G401 (cell line): ENCODE data around the gene TTC33. TPM values are rescaled to one million over a fixed set of nuclear protein-coding genes. Genes with fewer than 3 reads are reported as not detected.

Experiments
- DNase-seq: peaks from one replicate; pipeline ENCODE4 v3.0.0-alpha.2; 2015; ENCODE audit warnings: low spot score
- in situ Hi-C: cut with HindIII; loops from 2 replicates; pipeline ENCODE4 v1.10.0; 2016; ENCODE audit warnings: low sequenced_read_pairs, mixed read lengths
- total RNA-seq: library from RNA; depleted of rRNA; stranded (reverse); fragments of >200 nt; shearing (Covaris generic); gene quantifications from 2 replicates; pipeline ENCODE4 v1.2.3, GENCODE V29; 2014

TTC33 gene
- total RNA-seq, 1 experiment from 2014 or later, result 18.5 TPM

GRCh38 chr5:40511801-40512200 is 244.0 kb downstream of the TTC33 start:
- in situ Hi-C loops, result no loop called here
- DNase-seq, result no peak

GRCh38 chr5:40507095-40507494 is 248.7 kb downstream of the TTC33 start:
- in situ Hi-C loops, result no loop called here
- no peak for DNase-seq

GRCh38 chr5:40505031-40505430 is 250.7 kb downstream of the TTC33 start:
- in situ Hi-C loops, result no loop called here
- DNase-seq, result no peak

GRCh38 chr5:40503439-40503838 is 252.3 kb downstream of the TTC33 start:
- in situ Hi-C loops, result no loop called here

GRCh38 chr5:40502736-40503135 is 253.0 kb downstream of the TTC33 start:
- in situ Hi-C loops, result no loop called here
- DNase-seq, result no peak

More at GRCh38 chr5:40503439-40503838, 252.3 kb downstream of the TTC33 start:
- DNase-seq, result no peak

- in situ Hi-C loops, result no loop called here
- no peak for DNase-seq
Observed at GRCh38 chr5:40501711-40502444, 253.9 kb downstream of the TTC33 start.

GRCh38 chr5:40499518-40500273 is 256.1 kb downstream of the TTC33 start:
- DNase-seq, result no peak
- in situ Hi-C loops, result no loop called here

GRCh38 chr5:40499007-40499406 is 256.8 kb downstream of the TTC33 start:
- in situ Hi-C loops, result no loop called here
- no peak for DNase-seq

GRCh38 chr5:40497573-40497972 is 258.2 kb downstream of the TTC33 start:
- in situ Hi-C loops, result no loop called here
- no peak for DNase-seq

GRCh38 chr5:40495237-40495635 is 260.5 kb downstream of the TTC33 start:
- in situ Hi-C loops, result no loop called here
- DNase-seq, result no peak

- in situ Hi-C loops, result no loop called here
Observed at GRCh38 chr5:40494631-40495236, 261.0 kb downstream of the TTC33 start.

GRCh38 chr5:40492056-40492455 is 263.7 kb downstream of the TTC33 start:
- in situ Hi-C loops, result no loop called here
- DNase-seq, result no peak

More at GRCh38 chr5:40494631-40495236, 261.0 kb downstream of the TTC33 start:
- no peak for DNase-seq

GRCh38 chr5:40491644-40492043 is 264.1 kb downstream of the TTC33 start:
- no peak for DNase-seq
- in situ Hi-C loops, result no loop called here

GRCh38 chr5:40490464-40491111 is 265.2 kb downstream of the TTC33 start:
- no peak for DNase-seq
- in situ Hi-C loops, result no loop called here

GRCh38 chr5:40489421-40489820 is 266.3 kb downstream of the TTC33 start:
- in situ Hi-C loops, result no loop called here
- DNase-seq, result no peak

GRCh38 chr5:40486437-40487275 is 269.1 kb downstream of the TTC33 start:
- in situ Hi-C loops, result no loop called here
- no peak for DNase-seq

GRCh38 chr5:40485021-40485998 is 270.5 kb downstream of the TTC33 start:
- in situ Hi-C loops, result no loop called here
- no peak for DNase-seq

- DNase-seq, result no peak
- in situ Hi-C loops, result no loop called here
Observed at GRCh38 chr5:40484495-40484894, 271.3 kb downstream of the TTC33 start.
